CD14-positive monocyte (primary cell): ENCODE data around the gene RIMBP2. TPM values are rescaled to one million over a fixed set of nuclear protein-coding genes. Genes with fewer than 3 reads are reported as not detected.

Experiments used
- DNase-seq, 3 donors: peaks; one replicate each; pipeline ENCODE4 v3.0.0-alpha.2; 2011 to 2022
- H2AFZ ChIP-seq: 2 replicates; pipeline ENCODE4 v1.6.0; 2012; ENCODE audit warnings: mild to moderate bottlenecking, low read depth, low read length, inconsistent platforms; ENCODE audit not compliant: insufficient read depth, poor library complexity, severe bottlenecking
- H3K27ac ChIP-seq, 2 donors: 1 replicate in 1 of 2; 2 replicates in 1 of 2; pipeline ENCODE4 v1.5.1; 2012 to 2013; ENCODE audit warnings: low read length in 2 of 2, control low read depth in 1 of 2, inconsistent platforms in 1 of 2, low read depth in 1 of 2, mild to moderate bottlenecking in 1 of 2
- H3K27me3 ChIP-seq, 2 donors: one replicate each; pipeline versions ENCODE4 v1.6.0 to v1.6.1; 2011 to 2013; ENCODE audit warnings: low read length in 2 of 2; ENCODE audit not compliant: control insufficient read depth in 2 of 2, insufficient read depth in 2 of 2
- H3K36me3 ChIP-seq, 2 donors: replicated peaks in 1 of 2; 1 replicate in 1 of 2; 2 replicates in 1 of 2; pipeline versions ENCODE4 v1.5.1 to v1.6.1; 2012 to 2013; ENCODE audit warnings: low read length in 2 of 2, control low read depth in 1 of 2, inconsistent platforms in 1 of 2, mild to moderate bottlenecking in 1 of 2; ENCODE audit not compliant: insufficient read depth in 2 of 2, control insufficient read depth in 1 of 2
- H3K4me1 ChIP-seq, 2 donors: 1 replicate in 1 of 2; 2 replicates in 1 of 2; pipeline versions ENCODE4 v1.5.1 to v1.6.1; 2012 to 2013; ENCODE audit warnings: low read length in 2 of 2, control low read depth in 1 of 2, inconsistent platforms in 1 of 2, mild to moderate bottlenecking in 1 of 2, moderate library complexity in 1 of 2; ENCODE audit not compliant: insufficient read depth in 2 of 2, control insufficient read depth in 1 of 2
- H3K4me2 ChIP-seq: replicated peaks from 2 replicates; pipeline ENCODE3; 2012; ENCODE audit warnings: low read length, moderate library complexity, mild to moderate bottlenecking; ENCODE audit not compliant: poor library complexity, severe bottlenecking; ENCODE audit errors: extremely low read depth
- H3K4me3 ChIP-seq, 3 experiments: fragments of 200-600 bp in 1 of 3; sonication (generic) in 1 of 3; replicated peaks in 1 of 3; 1 replicate in 2 of 3; 2 replicates in 1 of 3; pipeline ENCODE4 v1.5.1; 2011 to 2013; ENCODE audit warnings: low read length in 3 of 3, mild to moderate bottlenecking in 3 of 3, control low read depth in 2 of 3, low read depth in 2 of 3, inconsistent platforms in 1 of 3, moderate library complexity in 1 of 3
- H3K79me2 ChIP-seq: 2 replicates; pipeline ENCODE4 v1.6.0; 2012; ENCODE audit warnings: mild to moderate bottlenecking, control low read depth, inconsistent platforms, low read length, moderate library complexity; ENCODE audit not compliant: insufficient read depth
- H3K9ac ChIP-seq: 2 replicates; pipeline ENCODE4 v1.6.0; 2017; ENCODE audit warnings: low read length, mild to moderate bottlenecking; ENCODE audit not compliant: insufficient read depth, poor library complexity, severe bottlenecking
- H3K9me3 ChIP-seq, 2 donors: replicated peaks in 1 of 2; 1 replicate in 1 of 2; 2 replicates in 1 of 2; pipeline versions ENCODE4 v1.5.1 to v1.6.1; 2012 to 2013; ENCODE audit warnings: low read length in 2 of 2, control low read depth in 1 of 2; ENCODE audit not compliant: control insufficient read depth in 1 of 2, insufficient read depth in 1 of 2
- H4K20me1 ChIP-seq: 2 replicates; pipeline ENCODE4 v1.6.0; 2012; ENCODE audit warnings: mild to moderate bottlenecking, low read length, control low read depth, moderate library complexity; ENCODE audit not compliant: insufficient read depth
- H3K27ac Mint-ChIP-seq, 7 donors: one replicate each; pipeline ENCODE4 v1.8.0; 2020; ENCODE audit warnings: mild to moderate bottlenecking in 7 of 7, mixed read lengths in 7 of 7, moderate library complexity in 6 of 7, inconsistent platforms in 2 of 7
- H3K27me3 Mint-ChIP-seq, 3 donors: one replicate each; pipeline ENCODE4 v1.8.0; 2021 to 2022; ENCODE audit warnings: low read depth in 3 of 3, mild to moderate bottlenecking in 3 of 3, mixed read lengths in 3 of 3, moderate library complexity in 3 of 3, inconsistent platforms in 1 of 3
- H3K36me3 Mint-ChIP-seq, 2 donors: one replicate each; pipeline ENCODE4 v1.8.0; 2020; ENCODE audit warnings: mixed read lengths in 2 of 2, inconsistent platforms in 1 of 2, mild to moderate bottlenecking in 1 of 2
- H3K4me1 Mint-ChIP-seq: one replicate; pipeline ENCODE4 v1.8.0; 2020; ENCODE audit warnings: mild to moderate bottlenecking, mixed read lengths
- H3K4me3 Mint-ChIP-seq, 2 donors: one replicate each; pipeline ENCODE4 v1.8.0; 2020; ENCODE audit warnings: mild to moderate bottlenecking in 2 of 2, mixed read lengths in 2 of 2, moderate library complexity in 1 of 2
- H3K9me3 Mint-ChIP-seq, 7 donors: one replicate each; pipeline ENCODE4 v1.8.0; 2020 to 2022; ENCODE audit warnings: mixed read lengths in 7 of 7, mild to moderate bottlenecking in 6 of 7, moderate library complexity in 6 of 7, inconsistent platforms in 2 of 7
- WGBS: methylation state at CpG from one replicate; pipeline ENCODE4 v1.1.5; 2013; ENCODE audit warnings: missing lambda C conversion rate; ENCODE audit not compliant: insufficient coverage; 5-methylcytosine and 5-hydroxymethylcytosine counted together
- intact Hi-C, 2 donors: fragments of 100-400 bp; cut with micrococcal nuclease; formaldehyde crosslinking; loops; one replicate each; pipeline versions ENCODE4 v1.15.0 to v1.15.1; 2023
- polyA plus RNA-seq, 3 donors: library from polyadenylated mRNA; depleted of rRNA in 1 of 3; unstranded in 2 of 3; stranded (reverse) in 1 of 3; fragments of 300-500 nt in 2 of 3; fragments of >200 nt in 1 of 3; fragmentation: Illumina TruSeq in 2 of 3; gene quantifications; 1 replicate in 2 of 3; 2 replicates in 1 of 3; pipeline ENCODE4 v1.2.3, GENCODE V29; 2012 to 2021
- TF ChIP-seq, protein P1 (sequence below): fragments of 200-600 bp; IDR thresholded peaks from one replicate; pipeline ENCODE4 v1.8.0; 2022; ENCODE audit warnings: antibody characterized with exemption, mild to moderate bottlenecking

The RIMBP2 gene
- polyA plus RNA-seq, 3 donors = not detected

DNA sequence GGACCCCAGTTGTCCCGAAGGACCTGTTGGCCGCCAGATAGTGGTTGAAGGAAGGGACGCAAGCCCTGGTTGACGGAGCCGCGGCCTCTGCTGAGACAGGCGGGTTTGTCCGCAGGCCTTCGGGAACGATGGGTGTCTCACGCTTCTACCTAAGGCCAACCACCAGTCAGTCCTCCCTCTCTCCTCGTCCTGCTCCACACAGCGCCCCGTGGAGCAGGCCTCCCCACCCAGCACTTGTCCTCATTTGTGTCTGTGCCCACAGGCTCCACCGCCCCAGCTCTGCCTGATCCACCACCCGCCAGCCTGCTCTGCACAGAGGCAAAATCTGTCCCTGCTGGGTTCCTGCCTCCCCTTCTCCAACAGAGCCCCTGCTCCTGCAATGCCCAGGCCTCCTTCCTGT is 41.0 kb downstream of the RIMBP2 start:
- Mint-ChIP-seq H3K27ac (no peak overlapping the region), H3K9me3 (peaks cover 11 to 43% (median 15%) of the 10 kb centered on the region in 7 donors)
- no peak overlapping the region for H3K27ac ChIP-seq

DNA sequence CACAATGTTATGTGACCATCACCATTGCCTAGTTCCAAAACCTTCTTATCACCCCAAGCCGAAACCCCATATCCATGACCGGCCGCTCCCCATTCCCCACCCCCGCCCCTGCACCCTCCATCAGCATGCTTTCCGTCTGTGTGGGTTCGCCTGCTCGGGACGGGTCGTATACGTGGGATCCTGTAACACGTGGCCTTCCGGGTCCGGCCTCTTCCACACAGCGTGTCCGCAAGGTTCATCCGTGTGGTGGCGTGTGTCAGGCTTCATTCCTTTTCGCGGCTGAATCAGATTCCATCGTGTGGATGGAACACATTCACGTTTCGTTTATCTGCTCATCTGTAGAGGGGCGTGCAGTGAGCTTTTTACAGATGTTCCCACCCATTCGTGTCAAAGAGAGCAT is 41.4 kb downstream of the RIMBP2 start:
- Histone ChIP-seq H3K27ac (no peak overlapping the region), H3K4me1 (no peaks in the 10 kb centered on the region), H3K9me3 (peaks cover 0 to 22% of the 10 kb centered on the region in 2 donors), H3K4me3 (no peak overlapping the region), H3K36me3 (no peaks in the 10 kb centered on the region), H2AFZ (no peak overlapping the region), H3K4me2 (no peak overlapping the region), H3K27me3 (no peaks in the 10 kb centered on the region), H3K9ac (no peak overlapping the region), H4K20me1 (no peaks in the 10 kb centered on the region), H3K79me2 (no peaks in the 10 kb centered on the region)
- Mint-ChIP-seq H3K4me1 (no peaks in the 10 kb centered on the region), H3K27ac (no peak overlapping the region), H3K27me3 (peaks cover 4 to 9% (median 8%) of the 10 kb centered on the region in 3 donors), H3K9me3 (peaks cover 14 to 44% (median 18%) of the 10 kb centered on the region in 7 donors), H3K4me3 (no peak overlapping the region), H3K36me3 (no peaks in the 10 kb centered on the region)
- WGBS = 89% methylated on average over 23 of the region's 24 CpGs
- intact Hi-C loops = no loop called here
- TF ChIP-seq, protein P1, sequence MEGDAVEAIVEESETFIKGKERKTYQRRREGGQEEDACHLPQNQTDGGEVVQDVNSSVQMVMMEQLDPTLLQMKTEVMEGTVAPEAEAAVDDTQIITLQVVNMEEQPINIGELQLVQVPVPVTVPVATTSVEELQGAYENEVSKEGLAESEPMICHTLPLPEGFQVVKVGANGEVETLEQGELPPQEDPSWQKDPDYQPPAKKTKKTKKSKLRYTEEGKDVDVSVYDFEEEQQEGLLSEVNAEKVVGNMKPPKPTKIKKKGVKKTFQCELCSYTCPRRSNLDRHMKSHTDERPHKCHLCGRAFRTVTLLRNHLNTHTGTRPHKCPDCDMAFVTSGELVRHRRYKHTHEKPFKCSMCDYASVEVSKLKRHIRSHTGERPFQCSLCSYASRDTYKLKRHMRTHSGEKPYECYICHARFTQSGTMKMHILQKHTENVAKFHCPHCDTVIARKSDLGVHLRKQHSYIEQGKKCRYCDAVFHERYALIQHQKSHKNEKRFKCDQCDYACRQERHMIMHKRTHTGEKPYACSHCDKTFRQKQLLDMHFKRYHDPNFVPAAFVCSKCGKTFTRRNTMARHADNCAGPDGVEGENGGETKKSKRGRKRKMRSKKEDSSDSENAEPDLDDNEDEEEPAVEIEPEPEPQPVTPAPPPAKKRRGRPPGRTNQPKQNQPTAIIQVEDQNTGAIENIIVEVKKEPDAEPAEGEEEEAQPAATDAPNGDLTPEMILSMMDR = no peak
- DNase-seq = no peak

More for the DNA sequence above, 41.0 kb downstream of the RIMBP2 start:
- H3K9me3 ChIP-seq = peaks cover 0 to 19% of the 10 kb centered on the region in 2 donors
- Mint-ChIP-seq H3K27me3 (peaks cover 4 to 9% (median 8%) of the 10 kb centered on the region in 3 donors), H3K36me3 (no peaks in the 10 kb centered on the region), H3K4me3 (no peak overlapping the region), H3K4me1 (peaks cover under 1% of the 10 kb centered on the region)
- H3K4me3 ChIP-seq = no peak overlapping the region
- H3K79me2 ChIP-seq = no peaks in the 10 kb centered on the region
- no peak overlapping the region for H2AFZ ChIP-seq
- no peak overlapping the region for H3K9ac ChIP-seq
- H3K36me3 ChIP-seq = no peaks in the 10 kb centered on the region
- TF ChIP-seq, protein P1 = no peak
- H3K4me1 ChIP-seq = peaks cover 0 to under 1% of the 10 kb centered on the region in 2 donors
- WGBS = 95% methylated on average over 13 of the region's 16 CpGs
- H3K4me2 ChIP-seq = no peak overlapping the region
- intact Hi-C loops = no loop called here
- H4K20me1 ChIP-seq = no peaks in the 10 kb centered on the region
- no peaks in the 10 kb centered on the region for H3K27me3 ChIP-seq
- no peak for DNase-seq
